HEK293T (cell line): ENCODE data around the gene PDE8A.

ENCODE experiments used
- CTCF ChIA-PET: fragments of 350-600 bp; formaldehyde crosslinking; extraction: SDS; loops from one replicate; lab custom pipeline; 2021; ENCODE audit warnings: antibody characterized with exemption, inconsistent platforms; lab: Yijun Ruan, JAX
- POLR2A ChIA-PET: fragments of 350-600 bp; formaldehyde crosslinking; extraction: SDS; loops from one replicate; lab custom pipeline; 2020; ENCODE audit warnings: antibody characterized with exemption, inconsistent platforms; lab: Yijun Ruan, JAX
- DNase-seq: peaks from one replicate; pipeline ENCODE4 v3.0.0; 2012; ENCODE audit warnings: mixed read lengths; ENCODE audit errors: extremely low spot score
- ARNT ChIP-seq: fragments of 450-650 bp; IDR thresholded peaks from 2 replicates; pipeline ENCODE4 v1.6.1; 2017; ENCODE audit warnings: mild to moderate bottlenecking
- BHLHE40 ChIP-seq: fragments of 450-650 bp; IDR thresholded peaks from 2 replicates; pipeline ENCODE4 v1.6.1; 2016; ENCODE audit warnings: mild to moderate bottlenecking, moderate library complexity, borderline replicate concordance
- CTBP1 ChIP-seq: fragments of 450-650 bp; IDR thresholded peaks from 2 replicates; pipeline ENCODE4 v1.6.1; 2016; ENCODE audit warnings: borderline replicate concordance
- ELF4 ChIP-seq: fragments of 450-650 bp; IDR thresholded peaks from 2 replicates; pipeline ENCODE4 v1.6.1; 2017; ENCODE audit warnings: antibody characterized with exemption
- FOXA1 ChIP-seq: fragments of 450-650 bp; IDR thresholded peaks from 2 replicates; pipeline ENCODE4 v1.6.1; 2016; ENCODE audit warnings: mild to moderate bottlenecking
- FOXK2 ChIP-seq: fragments of 450-650 bp; IDR thresholded peaks from 2 replicates; pipeline ENCODE4 v1.6.1; 2016; ENCODE audit warnings: mild to moderate bottlenecking
- FOXM1 ChIP-seq: fragments of 450-650 bp; IDR thresholded peaks from 2 replicates; pipeline ENCODE4 v1.6.1; 2017; ENCODE audit warnings: mild to moderate bottlenecking, borderline replicate concordance
- HDGF ChIP-seq: fragments of 450-650 bp; IDR thresholded peaks from 2 replicates; pipeline ENCODE4 v1.6.1; 2017; ENCODE audit warnings: antibody characterized with exemption, borderline replicate concordance
- L3MBTL2 ChIP-seq: fragments of 450-650 bp; conservative IDR thresholded peaks from 2 replicates; pipeline ENCODE4 v1.6.1; 2016; ENCODE audit warnings: mild to moderate bottlenecking
- LEF1 ChIP-seq: fragments of 450-650 bp; IDR thresholded peaks from 2 replicates; pipeline ENCODE4 v1.6.1; 2017; ENCODE audit warnings: mild to moderate bottlenecking, borderline replicate concordance
- NFRKB ChIP-seq: fragments of 450-650 bp; IDR thresholded peaks from 2 replicates; pipeline ENCODE4 v1.6.1; 2016; ENCODE audit warnings: mild to moderate bottlenecking, moderate library complexity
- SP1 ChIP-seq: fragments of 450-650 bp; IDR thresholded peaks from 2 replicates; pipeline ENCODE4 v1.6.1; 2017
- SUZ12 ChIP-seq: fragments of 450-650 bp; IDR thresholded peaks from 2 replicates; pipeline ENCODE4 v1.6.1; 2016; ENCODE audit warnings: mild to moderate bottlenecking
- TARDBP ChIP-seq: fragments of 450-650 bp; IDR thresholded peaks from 2 replicates; pipeline ENCODE4 v1.6.1; 2016
- ZNF384 ChIP-seq: fragments of 450-650 bp; IDR thresholded peaks from 2 replicates; pipeline ENCODE4 v1.6.1; 2016
- TF ChIP-seq, protein P1 (sequence below): fragments of 450-650 bp; IDR thresholded peaks from 2 replicates; pipeline ENCODE4 v1.6.1; 2016

Gene PDE8A

DNA sequence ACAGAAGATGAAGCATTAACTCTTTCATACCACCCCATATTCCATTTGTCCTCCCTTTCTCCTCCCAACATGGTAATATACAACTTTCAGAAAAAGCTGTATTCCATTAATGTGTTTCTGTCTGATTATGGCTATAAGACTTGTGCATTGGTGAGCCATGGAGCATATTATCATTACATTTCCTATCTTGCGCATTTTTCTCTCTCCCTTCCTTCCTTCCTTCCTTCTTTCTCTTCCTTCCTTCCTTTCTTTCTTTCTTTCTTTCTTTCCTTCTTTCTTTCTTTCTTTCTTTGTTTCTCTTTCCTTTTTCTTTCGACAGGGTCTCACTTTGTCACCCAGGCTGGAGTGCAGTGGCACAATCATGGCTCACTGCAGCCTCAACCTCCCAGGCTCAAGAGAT is 25.5 kb upstream of the PDE8A start:
- POLR2A ChIA-PET, result interaction anchor here (1.8 kb wide), 1 partner anchor 54 kb away, joined by 6 read pairs; no protein-coding TSS in a partner anchor
- CTCF ChIA-PET, result no interaction called here
- no peak for DNase-seq
- TF ChIP-seq FOXK2 (no peak), ARNT (no peak), FOXM1 (no peak), LEF1 (no peak)

DNA sequence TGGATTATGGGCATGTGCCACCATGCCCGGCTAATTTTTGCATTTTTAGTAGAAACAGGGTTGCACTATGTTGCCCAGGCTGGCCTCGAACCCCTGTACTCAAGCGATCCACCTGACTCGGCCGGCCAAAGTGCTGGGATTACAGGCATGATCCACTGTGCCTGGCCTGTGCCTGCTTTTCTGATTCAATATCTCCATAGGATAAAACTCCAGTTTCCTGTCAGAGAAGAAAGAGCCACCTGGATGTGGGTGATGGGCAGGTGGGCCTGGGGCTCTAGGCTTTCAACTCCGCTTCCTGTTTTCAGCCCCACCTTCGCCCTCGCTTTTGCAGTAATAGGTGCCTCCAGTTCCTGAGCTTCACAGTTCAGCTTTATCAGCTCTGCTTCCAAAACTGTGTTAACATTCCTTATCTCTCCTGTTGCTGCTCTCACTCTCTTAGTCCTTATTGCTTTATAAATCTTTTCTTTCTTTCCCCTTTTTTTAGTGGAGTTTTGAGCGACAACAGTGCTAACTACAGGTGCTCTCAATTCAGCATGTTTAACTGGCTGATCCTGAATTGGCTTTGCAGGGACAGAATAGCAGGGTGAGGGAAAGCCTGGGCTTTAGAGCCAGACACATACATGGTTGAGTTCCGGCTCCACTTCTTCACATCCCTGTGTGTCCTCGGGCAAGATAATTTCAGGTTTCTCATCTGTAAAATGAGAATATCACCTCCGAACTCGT is 21.1 kb upstream of the PDE8A start:
- CTCF ChIA-PET, result no interaction called here

DNA sequence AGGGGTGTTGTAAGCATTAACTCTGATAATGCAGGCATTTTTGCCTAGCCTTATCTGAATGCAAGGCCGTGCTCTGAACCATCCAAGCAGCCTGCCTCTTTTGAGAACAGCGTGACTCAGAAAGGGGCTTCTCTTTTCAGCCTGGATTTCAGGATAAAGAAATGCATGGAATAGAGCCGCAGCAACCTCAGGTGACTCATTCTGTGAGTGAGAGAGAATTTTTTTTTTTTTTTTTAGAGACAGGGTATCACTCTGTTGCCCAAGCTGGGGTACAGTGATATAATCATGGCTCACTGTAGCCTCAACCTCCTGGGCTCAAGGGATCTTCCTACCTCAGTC is 20.6 kb upstream of the PDE8A start:
- no peak for TF ChIP-seq ZNF384
- TF ChIP-seq CTBP1, result no peak
- no peak for TF ChIP-seq BHLHE40
- TF ChIP-seq SP1, result no peak
- TF ChIP-seq ARNT, result no peak
- TF ChIP-seq NFRKB, result no peak
- TF ChIP-seq, protein P1, sequence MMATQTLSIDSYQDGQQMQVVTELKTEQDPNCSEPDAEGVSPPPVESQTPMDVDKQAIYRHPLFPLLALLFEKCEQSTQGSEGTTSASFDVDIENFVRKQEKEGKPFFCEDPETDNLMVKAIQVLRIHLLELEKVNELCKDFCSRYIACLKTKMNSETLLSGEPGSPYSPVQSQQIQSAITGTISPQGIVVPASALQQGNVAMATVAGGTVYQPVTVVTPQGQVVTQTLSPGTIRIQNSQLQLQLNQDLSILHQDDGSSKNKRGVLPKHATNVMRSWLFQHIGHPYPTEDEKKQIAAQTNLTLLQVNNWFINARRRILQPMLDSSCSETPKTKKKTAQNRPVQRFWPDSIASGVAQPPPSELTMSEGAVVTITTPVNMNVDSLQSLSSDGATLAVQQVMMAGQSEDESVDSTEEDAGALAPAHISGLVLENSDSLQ, result no peak
- no peak for TF ChIP-seq SUZ12
- ChIA-PET POLR2A (no interaction called here), CTCF (no interaction called here)
- DNase-seq, result no peak

More for the DNA sequence above, 21.1 kb upstream of the PDE8A start:
- DNase-seq, result no peak
- TF ChIP-seq ZNF384 (no peak), ELF4 (no peak), FOXA1 (no peak), FOXM1 (no peak), SUZ12 (no peak), BHLHE40 (no peak), HDGF (no peak), ARNT (no peak), CTBP1 (no peak), FOXK2 (no peak), L3MBTL2 (no peak), LEF1 (no peak), SP1 (no peak), NFRKB (no peak), TARDBP (no peak)
- TF ChIP-seq, protein P1, result no peak
- POLR2A ChIA-PET, result no interaction called here

DNA sequence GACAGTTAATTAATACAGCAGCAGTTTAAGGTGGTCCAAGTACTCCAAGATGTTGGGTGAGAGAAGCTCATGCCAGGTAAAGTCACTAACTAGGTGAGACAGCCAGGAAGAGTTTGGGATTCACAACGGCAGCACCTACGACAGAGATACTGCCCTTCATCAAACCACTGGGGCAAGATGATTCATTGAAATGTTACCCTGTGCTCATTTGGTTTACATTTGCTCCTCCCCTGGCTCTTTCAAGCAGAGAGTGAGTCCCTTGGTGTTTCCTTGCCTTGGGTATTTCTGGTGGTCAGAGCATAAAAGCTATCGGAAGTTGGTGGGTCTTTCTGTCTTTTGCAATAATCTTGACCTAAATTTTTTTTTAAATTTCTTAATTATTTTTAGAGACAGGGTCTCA is 19.9 kb upstream of the PDE8A start:
- POLR2A ChIA-PET, result no interaction called here
- DNase-seq, result no peak
- CTCF ChIA-PET, result no interaction called here
- TF ChIP-seq L3MBTL2, result no peak
- TF ChIP-seq ARNT, result no peak
- TF ChIP-seq ZNF384, result no peak
- TF ChIP-seq CTBP1, result no peak
- TF ChIP-seq, protein P1, result no peak
- no peak for TF ChIP-seq LEF1
- TF ChIP-seq FOXA1, result no peak
- TF ChIP-seq ELF4, result no peak
- TF ChIP-seq NFRKB, result no peak
- no peak for TF ChIP-seq SUZ12
- TF ChIP-seq FOXK2, result no peak
- TF ChIP-seq FOXM1, result no peak
- no peak for TF ChIP-seq TARDBP
- no peak for TF ChIP-seq BHLHE40
- TF ChIP-seq SP1, result no peak

DNA sequence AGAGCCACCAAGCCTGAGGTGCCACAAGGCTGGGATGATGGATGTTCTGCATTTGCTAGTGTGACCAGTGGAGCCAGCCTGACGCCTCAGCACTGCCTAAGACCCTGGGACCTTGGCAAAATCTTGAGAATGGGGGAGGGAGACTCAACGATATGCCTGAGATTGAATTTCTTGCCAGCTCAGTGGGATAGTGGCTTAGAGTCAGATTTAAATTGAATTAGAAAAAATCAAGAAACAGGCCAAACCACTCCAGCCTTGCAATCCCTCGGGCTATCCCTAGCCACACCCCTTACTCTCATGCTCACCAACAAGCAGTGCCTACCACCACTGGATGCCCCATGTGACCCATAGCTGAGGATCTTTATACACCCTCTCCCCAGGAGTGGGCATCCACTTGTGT is 18.7 kb upstream of the PDE8A start:
- ChIA-PET CTCF (no interaction called here), POLR2A (no interaction called here)
- DNase-seq, result no peak
- TF ChIP-seq FOXM1 (no peak), ZNF384 (no peak), LEF1 (no peak), FOXK2 (no peak), HDGF (no peak), NFRKB (no peak), CTBP1 (no peak), ELF4 (no peak), BHLHE40 (no peak), ARNT (no peak), SUZ12 (no peak), FOXA1 (no peak), L3MBTL2 (no peak), SP1 (no peak), TARDBP (no peak)
- TF ChIP-seq, protein P1, result no peak

DNA sequence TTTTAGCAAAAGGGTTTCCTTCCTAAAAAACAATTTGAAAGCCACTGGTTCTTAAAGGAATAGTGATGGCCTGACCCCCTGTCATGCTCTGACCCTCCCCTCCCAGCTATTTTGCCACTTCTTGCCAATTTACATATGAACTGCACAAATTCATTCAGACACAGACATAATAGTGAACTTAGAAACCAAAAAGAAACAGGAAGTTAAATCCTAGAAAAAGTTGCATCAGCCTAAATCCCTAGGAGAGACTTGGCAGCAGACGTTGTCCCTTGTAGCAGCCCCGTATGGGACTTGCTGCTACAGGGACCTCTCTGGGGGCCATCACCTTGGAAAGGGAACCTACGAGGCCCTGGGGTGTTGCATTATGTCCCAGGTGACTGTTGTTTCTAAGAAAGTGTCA is 14.3 kb upstream of the PDE8A start:
- no peak for TF ChIP-seq L3MBTL2
- no peak for TF ChIP-seq SUZ12
- no peak for TF ChIP-seq FOXM1
- TF ChIP-seq ELF4, result no peak
- TF ChIP-seq CTBP1, result no peak
- DNase-seq, result no peak
- ChIA-PET CTCF (no interaction called here), POLR2A (no interaction called here)
